ENCODE measurements around the gene HNF1B.

Gene HNF1B

GRCh38 chr17:37744961-37745800, at the start of gene HNF1B:
Gene HNF1B (minus strand): TSS chr17:37745059. CDS start chr17:37744884, 175 bp downstream.
- H4K20me1 ChIP-seq (ENCODE audit: control insufficient read depth, insufficient read depth, low read depth, low read length), result no peaks in the 10 kb centered on the region; the same call in 1 of the 2 replicates
- H3K79me2 ChIP-seq (ENCODE audit: control insufficient read depth, low read length), result no peaks in the 10 kb centered on the region
- H3K9me2 ChIP-seq (replicated peaks; ENCODE audit: control insufficient read depth, low read length), result no peaks in the 10 kb centered on the region
- H3K4me2 ChIP-seq (ENCODE audit: low read length), result peak within 1 kb of the TSS; percentile 63
- no peak within 1 kb of the TSS for H3K27ac ChIP-seq (ENCODE audit: low read depth, low read length)
- peaks cover 86% of the 10 kb centered on the region for H3K27me3 ChIP-seq (ENCODE audit: control insufficient read depth, low read length)
- peak within 1 kb of the TSS; percentile 46 for H3K4me3 ChIP-seq (ENCODE audit: low read length)
- no peak for TF ChIP-seq EZH2phosphoT487 (IDR thresholded peaks at IDR 0.05; ENCODE audit: borderline replicate concordance, low read length)
- no peak for TF ChIP-seq CTCF (IDR thresholded peaks at IDR 0.05; ENCODE audit: low read depth, low read length, poor library complexity, severe bottlenecking)
- no peaks in the 10 kb centered on the region for H3K9me3 ChIP-seq (ENCODE audit: control insufficient read depth, insufficient read depth, low read length)
- peaks cover 7% of the 10 kb centered on the region; the same call in 1 of the 2 replicates for H3F3A ChIP-seq (ENCODE audit: control insufficient read depth, insufficient read depth)
- no peaks in the 10 kb centered on the region for H3K36me3 ChIP-seq (ENCODE audit: control insufficient read depth, low read length)
- peaks cover 14% of the 10 kb centered on the region for H3K4me1 ChIP-seq (ENCODE audit: control insufficient read depth, low read length)

- Histone ChIP-seq H3K4me2 (ENCODE audit: low read length) (no peak overlapping the region), H3F3A (ENCODE audit: control insufficient read depth, insufficient read depth) (no peaks in the 10 kb centered on the region), H4K20me1 (ENCODE audit: control insufficient read depth, insufficient read depth, low read depth, low read length) (no peaks in the 10 kb centered on the region), H3K4me1 (ENCODE audit: control insufficient read depth, low read length) (no peaks in the 10 kb centered on the region), H3K79me2 (ENCODE audit: control insufficient read depth, low read length) (no peaks in the 10 kb centered on the region), H3K9me2 (replicated peaks; ENCODE audit: control insufficient read depth, low read length) (no peaks in the 10 kb centered on the region), H3K9me3 (ENCODE audit: control insufficient read depth, insufficient read depth, low read length) (no peaks in the 10 kb centered on the region), H3K27ac (ENCODE audit: low read depth, low read length) (no peak overlapping the region), H3K36me3 (ENCODE audit: control insufficient read depth, low read length) (no peaks in the 10 kb centered on the region), H3K4me3 (ENCODE audit: low read length) (no peak overlapping the region), H3K27me3 (ENCODE audit: control insufficient read depth, low read length) (peaks cover 32% of the 10 kb centered on the region)
- TF ChIP-seq CTCF (IDR thresholded peaks at IDR 0.05; ENCODE audit: low read depth, low read length, poor library complexity, severe bottlenecking), result no peak
- TF ChIP-seq EZH2phosphoT487 (IDR thresholded peaks at IDR 0.05; ENCODE audit: borderline replicate concordance, low read length), result no peak
These were observed 47.9 kb upstream of the HNF1B start for GRCh38 chr17:37792787-37793186.

GRCh38 chr17:37791447-37792399, 46.9 kb upstream of the HNF1B start:
- Histone ChIP-seq H3K79me2 (ENCODE audit: control insufficient read depth, low read length) (no peaks in the 10 kb centered on the region), H3K4me2 (ENCODE audit: low read length) (no peak overlapping the region), H3K27ac (ENCODE audit: low read depth, low read length) (no peak overlapping the region), H3K9me2 (replicated peaks; ENCODE audit: control insufficient read depth, low read length) (no peaks in the 10 kb centered on the region), H3K4me1 (ENCODE audit: control insufficient read depth, low read length) (no peaks in the 10 kb centered on the region), H4K20me1 (ENCODE audit: control insufficient read depth, insufficient read depth, low read depth, low read length) (no peaks in the 10 kb centered on the region), H3K36me3 (ENCODE audit: control insufficient read depth, low read length) (no peaks in the 10 kb centered on the region), H3K27me3 (ENCODE audit: control insufficient read depth, low read length) (peaks cover 32% of the 10 kb centered on the region), H3K9me3 (ENCODE audit: control insufficient read depth, insufficient read depth, low read length) (no peaks in the 10 kb centered on the region), H3F3A (ENCODE audit: control insufficient read depth, insufficient read depth) (no peaks in the 10 kb centered on the region), H3K4me3 (ENCODE audit: low read length) (no peak overlapping the region)
- peak; percentile 87 for TF ChIP-seq CTCF (IDR thresholded peaks at IDR 0.05; ENCODE audit: low read depth, low read length, poor library complexity, severe bottlenecking)
- no peak for TF ChIP-seq EZH2phosphoT487 (IDR thresholded peaks at IDR 0.05; ENCODE audit: borderline replicate concordance, low read length)

Measured in DOHH2 (cell line).